GM11168 (cell line): Measurements from ENCODE around the gene CCR5.

Experiments used
- in situ Hi-C: fragments of 300-500 bp; cut with MboI; formaldehyde crosslinking; loops from one replicate; pipeline ENCODE4 v1.12.0; 2022; ENCODE audit warnings: low sequenced_read_pairs; ENCODE audit not compliant: unreplicated experiment

CCR5 gene

GRCh38 chr3:46423588-46423987 is 52.8 kb downstream of the CCR5 start:
- in situ Hi-C loops: no loop called here
